Nephron (organoid): ENCODE results near the gene ADAMTSL3.
"Not testable (repeated sequence)": the region's sequence is repeated elsewhere in the genome, so short reads cannot be mapped to it uniquely, and the experiment has no call there.

Experiments
- H3K27ac Mint-ChIP-seq, 3 experiments: 2 replicates each; pipeline ENCODE4 v1.8.0; 2020; ENCODE audit warnings: mixed read lengths in 3 of 3, mild to moderate bottlenecking in 2 of 3, moderate library complexity in 1 of 3
- H3K27me3 Mint-ChIP-seq: 2 replicates; pipeline ENCODE4 v1.8.0; 2021; ENCODE audit warnings: low read depth, mild to moderate bottlenecking, moderate library complexity, mixed read lengths
- H3K36me3 Mint-ChIP-seq: 2 replicates; pipeline ENCODE4 v1.8.0; 2020; ENCODE audit warnings: low read depth, mixed read lengths
- H3K4me1 Mint-ChIP-seq: 2 replicates; pipeline ENCODE4 v1.8.0; 2020; ENCODE audit warnings: mixed read lengths
- H3K4me3 Mint-ChIP-seq, 3 experiments: 2 replicates each; pipeline ENCODE4 v1.8.0; 2020; ENCODE audit warnings: mild to moderate bottlenecking in 3 of 3, mixed read lengths in 3 of 3, moderate library complexity in 2 of 3
- H3K9me3 Mint-ChIP-seq: 2 replicates; pipeline ENCODE4 v1.8.0; 2020; ENCODE audit warnings: mixed read lengths
- TF ChIP-seq, protein P1 (sequence below), 3 experiments: fragments of 200-600 bp; sonication (generic); IDR thresholded peaks; one replicate each; pipeline ENCODE4 v1.5.0; 2021; ENCODE audit warnings: antibody characterized with exemption in 3 of 3; ENCODE audit not compliant: unreplicated experiment in 3 of 3

ADAMTSL3 gene

DNA sequence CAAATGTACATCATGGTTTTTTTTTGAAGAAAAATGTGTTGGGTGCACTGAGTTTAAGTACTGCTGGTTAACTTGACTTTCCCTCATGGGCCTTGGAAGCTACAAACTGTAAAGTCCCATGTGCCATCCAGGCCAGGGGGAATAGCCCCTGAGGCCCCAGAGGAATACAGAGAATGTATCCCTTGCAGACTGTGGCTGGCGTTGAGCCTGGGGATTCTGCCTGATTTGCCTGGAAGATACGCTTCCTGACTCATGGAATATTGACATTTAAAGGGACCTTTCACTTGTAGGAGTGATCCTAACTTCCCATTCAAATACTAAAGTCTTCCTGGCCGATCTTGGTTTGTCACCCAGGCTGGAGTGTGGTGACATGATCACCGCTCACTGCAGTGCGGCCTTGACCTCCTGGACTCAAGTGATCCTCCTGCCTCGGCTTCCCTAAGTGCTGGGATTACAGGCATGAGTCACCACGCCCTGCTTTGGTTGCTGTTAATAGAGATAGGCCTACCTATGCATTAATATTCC, 42.0 kb downstream of the ADAMTSL3 start:
- no peak overlapping the region for H3K27ac Mint-ChIP-seq
- peaks cover 12% of the 10 kb centered on the region for H3K4me1 Mint-ChIP-seq
- H3K4me3 Mint-ChIP-seq: no peak overlapping the region
- no peaks in the 10 kb centered on the region for H3K27me3 Mint-ChIP-seq
- H3K36me3 Mint-ChIP-seq: no peaks in the 10 kb centered on the region
- H3K9me3 Mint-ChIP-seq: no peaks in the 10 kb centered on the region
- TF ChIP-seq, protein P1, sequence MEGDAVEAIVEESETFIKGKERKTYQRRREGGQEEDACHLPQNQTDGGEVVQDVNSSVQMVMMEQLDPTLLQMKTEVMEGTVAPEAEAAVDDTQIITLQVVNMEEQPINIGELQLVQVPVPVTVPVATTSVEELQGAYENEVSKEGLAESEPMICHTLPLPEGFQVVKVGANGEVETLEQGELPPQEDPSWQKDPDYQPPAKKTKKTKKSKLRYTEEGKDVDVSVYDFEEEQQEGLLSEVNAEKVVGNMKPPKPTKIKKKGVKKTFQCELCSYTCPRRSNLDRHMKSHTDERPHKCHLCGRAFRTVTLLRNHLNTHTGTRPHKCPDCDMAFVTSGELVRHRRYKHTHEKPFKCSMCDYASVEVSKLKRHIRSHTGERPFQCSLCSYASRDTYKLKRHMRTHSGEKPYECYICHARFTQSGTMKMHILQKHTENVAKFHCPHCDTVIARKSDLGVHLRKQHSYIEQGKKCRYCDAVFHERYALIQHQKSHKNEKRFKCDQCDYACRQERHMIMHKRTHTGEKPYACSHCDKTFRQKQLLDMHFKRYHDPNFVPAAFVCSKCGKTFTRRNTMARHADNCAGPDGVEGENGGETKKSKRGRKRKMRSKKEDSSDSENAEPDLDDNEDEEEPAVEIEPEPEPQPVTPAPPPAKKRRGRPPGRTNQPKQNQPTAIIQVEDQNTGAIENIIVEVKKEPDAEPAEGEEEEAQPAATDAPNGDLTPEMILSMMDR (IDR thresholded peaks at IDR 0.05; ENCODE audit: unreplicated experiment in 3 of 3): no peak

GRCh38 chr15:83697716-83698115, 43.8 kb downstream of the ADAMTSL3 start:
- no peak overlapping the region for H3K27ac Mint-ChIP-seq
- TF ChIP-seq, protein P1 (IDR thresholded peaks at IDR 0.05; ENCODE audit: unreplicated experiment in 3 of 3): no peak
- no peaks in the 10 kb centered on the region for H3K36me3 Mint-ChIP-seq

GRCh38 chr15:83698294-83698693, 44.4 kb downstream of the ADAMTSL3 start:
- Mint-ChIP-seq H3K4me1 (peaks cover 12% of the 10 kb centered on the region), H3K27ac (no peak overlapping the region), H3K36me3 (no peaks in the 10 kb centered on the region), H3K4me3 (no peak overlapping the region), H3K9me3 (peaks cover 5% of the 10 kb centered on the region), H3K27me3 (no peaks in the 10 kb centered on the region)
- TF ChIP-seq, protein P1 (IDR thresholded peaks at IDR 0.05; ENCODE audit: unreplicated experiment in 3 of 3): no peak

More at GRCh38 chr15:83697716-83698115, 43.8 kb downstream of the ADAMTSL3 start:
- Mint-ChIP-seq H3K27me3 (no peaks in the 10 kb centered on the region), H3K4me3 (no peak overlapping the region), H3K9me3 (peaks cover 5% of the 10 kb centered on the region), H3K4me1 (peaks cover 12% of the 10 kb centered on the region)

DNA sequence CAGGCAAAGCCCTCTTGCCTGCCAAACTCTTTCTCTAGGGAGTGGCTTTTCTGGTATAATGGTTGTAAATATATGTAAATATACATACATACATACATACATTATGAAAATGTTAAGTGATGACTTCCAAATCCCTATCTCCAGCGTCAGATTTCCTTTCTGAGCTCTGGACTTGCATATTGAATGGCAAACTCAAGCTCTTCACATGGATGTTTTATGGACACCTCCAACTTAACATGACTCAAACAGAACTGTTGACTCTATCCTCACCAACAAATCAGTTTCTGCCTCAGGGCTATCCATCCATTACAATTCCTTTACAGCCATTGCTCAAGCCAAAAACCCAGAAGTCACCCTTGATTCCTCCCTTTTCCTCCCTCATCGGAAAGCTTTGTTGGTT, 45.1 kb downstream of the ADAMTSL3 start:
- Mint-ChIP-seq H3K27ac (no peak overlapping the region), H3K9me3 (peaks cover 5% of the 10 kb centered on the region), H3K27me3 (no peaks in the 10 kb centered on the region), H3K36me3 (no peaks in the 10 kb centered on the region), H3K4me1 (peaks cover 10% of the 10 kb centered on the region), H3K4me3 (no peak overlapping the region)
- TF ChIP-seq, protein P1 (IDR thresholded peaks at IDR 0.05; ENCODE audit: unreplicated experiment in 3 of 3): no peak

DNA sequence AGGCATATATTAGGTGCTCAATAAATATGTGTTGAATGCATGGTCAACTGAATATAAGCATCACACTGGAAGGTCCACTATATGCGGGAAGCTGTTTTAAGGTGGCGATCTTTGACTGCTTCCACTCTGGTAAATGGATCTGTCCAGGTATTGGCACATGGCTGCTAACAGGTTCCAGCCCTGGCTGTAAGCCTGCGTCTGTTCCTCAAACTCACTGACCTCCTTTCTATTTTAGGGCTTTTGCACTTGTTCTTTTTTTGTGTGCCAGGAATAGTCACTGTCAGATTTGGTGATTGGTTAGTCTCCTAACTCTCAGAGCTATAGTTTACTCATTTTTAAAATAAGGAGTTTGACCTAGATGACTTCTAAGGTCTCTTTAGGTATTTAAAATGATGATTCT, 46.2 kb downstream of the ADAMTSL3 start:
- peaks cover 6% of the 10 kb centered on the region for H3K27me3 Mint-ChIP-seq
- peaks cover 5% of the 10 kb centered on the region for H3K9me3 Mint-ChIP-seq
- H3K27ac Mint-ChIP-seq: no peak overlapping the region
- H3K36me3 Mint-ChIP-seq: no peaks in the 10 kb centered on the region
- TF ChIP-seq, protein P1 (IDR thresholded peaks at IDR 0.05; ENCODE audit: unreplicated experiment in 3 of 3): no peak
- peaks cover 8% of the 10 kb centered on the region for H3K4me1 Mint-ChIP-seq
- H3K4me3 Mint-ChIP-seq: no peak overlapping the region

- not testable (repeated sequence) for H3K4me3 Mint-ChIP-seq, H3K4me1 Mint-ChIP-seq, H3K27ac Mint-ChIP-seq, H3K36me3 Mint-ChIP-seq, H3K9me3 Mint-ChIP-seq, H3K27me3 Mint-ChIP-seq
These were observed 48.4 kb downstream of the ADAMTSL3 start for GRCh38 chr15:83702314-83702713.
